H1 (cell line): ENCODE measurements around the gene SLC1A7. TPM values are rescaled to one million over a fixed set of nuclear protein-coding genes. Genes with fewer than 3 reads are reported as not detected.

Source experiments
- CBX5 ChIP-seq: fragments of 300-800, 300-1000 bp; sonication (generic); IDR thresholded peaks from 2 replicates; pipeline ENCODE4 v1.7.1; 2016; ENCODE audit warnings: antibody characterized with exemption, low read length, low read depth
- FOSL1 ChIP-seq: IDR thresholded peaks from 2 replicates; pipeline ENCODE4 v1.6.1; 2011; ENCODE audit warnings: mild to moderate bottlenecking, low read depth, low read length, moderate library complexity; ENCODE audit not compliant: insufficient read depth
- NANOG ChIP-seq: IDR thresholded peaks from 2 replicates; pipeline ENCODE4 v1.6.1; 2011; ENCODE audit warnings: low read length, low read depth, mild to moderate bottlenecking, inconsistent platforms; ENCODE audit not compliant: insufficient read depth, poor library complexity, severe bottlenecking
- RXRA ChIP-seq: IDR thresholded peaks from 2 replicates; pipeline ENCODE4 v1.6.1; 2011; ENCODE audit warnings: low read depth, mild to moderate bottlenecking, low read length, moderate library complexity; ENCODE audit not compliant: insufficient read depth
- polyA plus RNA-seq, 7 experiments: library from polyadenylated mRNA; depleted of rRNA in 3 of 7; stranded (reverse) in 5 of 7; unstranded in 2 of 7; fragments of >200 nt in 5 of 7; fragments of 200-250 nt in 2 of 7; gene quantifications; 1 replicate in 5 of 7; 2 replicates in 1 of 7; 4 replicates in 1 of 7; pipeline versions ENCODE4 v1.2.1 to v1.2.3, GENCODE V29; 2011 to 2013; ENCODE audit warnings: missing spikeins in 2 of 7, mixed read lengths in 2 of 7
- total RNA-seq: library from RNA; stranded (reverse); fragmentation: NEBNext Ultra II Directional; extraction: Animal tissue kit (Norgen Biotek cat#: 25700); gene quantifications from 2 replicates; pipeline ENCODE4 v1.2.1, GENCODE V29; 2021

SLC1A7 gene
- total and polyA plus RNA-seq, 2 of the 8 experiments (the other 6 are each of a cell fraction or from before 2014, with no cell fraction given) = not detected

DNA sequence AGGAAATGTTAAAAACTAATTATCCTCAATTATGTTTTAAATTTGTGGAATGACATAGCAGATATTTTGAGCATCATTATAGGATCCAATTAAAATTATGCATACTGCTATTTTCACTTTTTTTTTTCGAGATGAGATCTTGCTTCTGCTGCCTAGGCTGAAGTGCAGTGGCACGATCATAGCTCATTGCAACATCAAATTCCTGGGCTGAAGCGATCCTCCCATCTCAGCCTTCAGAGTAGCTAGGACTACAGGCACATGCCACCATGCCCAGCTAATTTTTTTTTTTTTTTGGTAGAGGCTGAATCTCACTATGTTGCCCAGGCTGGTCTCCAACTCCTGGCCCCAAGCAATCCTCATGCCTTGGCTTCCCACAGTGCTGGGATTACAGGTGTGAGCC lies 11.3 kb upstream of the SLC1A7 start (continued):
- TF ChIP-seq RXRA (no peak), CBX5 (no peak), FOSL1 (no peak), NANOG (no peak)
